A673 (cell line): ENCODE data around the gene DIPK2A.
A peak's percentile ranks its signal among the peaks of the same experiment; 100 is the strongest.

Source experiments
- EZH2 ChIP-seq: fragments of 200-600 bp; sonication (generic); IDR thresholded peaks from 2 replicates; pipeline ENCODE4 v1.6.1; 2017; ENCODE audit warnings: borderline replicate concordance, low read depth, mild to moderate bottlenecking, mixed read lengths, antibody characterized with exemption, low read length; ENCODE audit not compliant: poor library complexity, severe bottlenecking
- TF ChIP-seq, protein P1 (sequence below): fragments of 300-800, 200-600 bp; sonication (generic); conservative IDR thresholded peaks from 2 replicates; pipeline ENCODE4 v1.5.1; 2017; ENCODE audit warnings: low read depth, mild to moderate bottlenecking, antibody characterized with exemption, low read length, moderate library complexity, mixed read lengths

- no peak for TF ChIP-seq EZH2
- TF ChIP-seq, protein P1, sequence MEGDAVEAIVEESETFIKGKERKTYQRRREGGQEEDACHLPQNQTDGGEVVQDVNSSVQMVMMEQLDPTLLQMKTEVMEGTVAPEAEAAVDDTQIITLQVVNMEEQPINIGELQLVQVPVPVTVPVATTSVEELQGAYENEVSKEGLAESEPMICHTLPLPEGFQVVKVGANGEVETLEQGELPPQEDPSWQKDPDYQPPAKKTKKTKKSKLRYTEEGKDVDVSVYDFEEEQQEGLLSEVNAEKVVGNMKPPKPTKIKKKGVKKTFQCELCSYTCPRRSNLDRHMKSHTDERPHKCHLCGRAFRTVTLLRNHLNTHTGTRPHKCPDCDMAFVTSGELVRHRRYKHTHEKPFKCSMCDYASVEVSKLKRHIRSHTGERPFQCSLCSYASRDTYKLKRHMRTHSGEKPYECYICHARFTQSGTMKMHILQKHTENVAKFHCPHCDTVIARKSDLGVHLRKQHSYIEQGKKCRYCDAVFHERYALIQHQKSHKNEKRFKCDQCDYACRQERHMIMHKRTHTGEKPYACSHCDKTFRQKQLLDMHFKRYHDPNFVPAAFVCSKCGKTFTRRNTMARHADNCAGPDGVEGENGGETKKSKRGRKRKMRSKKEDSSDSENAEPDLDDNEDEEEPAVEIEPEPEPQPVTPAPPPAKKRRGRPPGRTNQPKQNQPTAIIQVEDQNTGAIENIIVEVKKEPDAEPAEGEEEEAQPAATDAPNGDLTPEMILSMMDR = peak; percentile 70
These were observed 4.0 kb downstream of the DIPK2A start for GRCh38 chr3:143975554-143976152.
